RWPE2 (cell line): ENCODE data around the gene TRIB2.

Source experiments
- ATAC-seq: fragments of 200-7000 bp; cut with Tn5 transposase; 3 replicates; pipeline ENCODE4 v1.9.1; 2021; ENCODE audit warnings: low read depth
- DNase-seq: peaks from one replicate; pipeline ENCODE4 v3.0.0-alpha.2; 2020; ENCODE audit warnings: low spot score
- H3K27ac ChIP-seq: fragments of 450-650 bp; 2 replicates; pipeline ENCODE4 v1.5.1; 2017; ENCODE audit warnings: mild to moderate bottlenecking; ENCODE audit not compliant: poor library complexity, severe bottlenecking
- H3K27me3 ChIP-seq: fragments of 250-450 bp; sonication (Bioruptor Pico); 2 replicates; pipeline ENCODE4 v1.5.1; 2021; ENCODE audit warnings: mild to moderate bottlenecking, moderate library complexity; ENCODE audit not compliant: insufficient read depth, poor library complexity, severe bottlenecking
- H3K36me3 ChIP-seq: fragments of 250-450 bp; sonication (Bioruptor Pico); 2 replicates; pipeline ENCODE4 v1.5.1; 2020; ENCODE audit warnings: low read depth, mild to moderate bottlenecking, moderate library complexity
- H3K4me1 ChIP-seq: fragments of 250-450 bp; sonication (Bioruptor Pico); 2 replicates; pipeline ENCODE4 v1.5.1; 2021; ENCODE audit warnings: mild to moderate bottlenecking, moderate library complexity; ENCODE audit not compliant: insufficient read depth, poor library complexity, severe bottlenecking
- H3K4me3 ChIP-seq: fragments of 250-450 bp; sonication (Bioruptor Pico); 2 replicates; pipeline ENCODE4 v1.5.1; 2021; ENCODE audit warnings: mild to moderate bottlenecking, moderate library complexity; ENCODE audit not compliant: severe bottlenecking
- H3K9me3 ChIP-seq: fragments of 250-450 bp; sonication (Bioruptor Pico); 2 replicates; pipeline ENCODE4 v1.5.1; 2021; ENCODE audit warnings: mild to moderate bottlenecking, moderate library complexity; ENCODE audit not compliant: severe bottlenecking
- TF ChIP-seq, protein P1 (sequence below): fragments of 450-650 bp; IDR thresholded peaks from one replicate; pipeline ENCODE4 v1.5.1; 2017; ENCODE audit warnings: mild to moderate bottlenecking, moderate library complexity; ENCODE audit not compliant: poor library complexity, severe bottlenecking

Gene TRIB2

DNA sequence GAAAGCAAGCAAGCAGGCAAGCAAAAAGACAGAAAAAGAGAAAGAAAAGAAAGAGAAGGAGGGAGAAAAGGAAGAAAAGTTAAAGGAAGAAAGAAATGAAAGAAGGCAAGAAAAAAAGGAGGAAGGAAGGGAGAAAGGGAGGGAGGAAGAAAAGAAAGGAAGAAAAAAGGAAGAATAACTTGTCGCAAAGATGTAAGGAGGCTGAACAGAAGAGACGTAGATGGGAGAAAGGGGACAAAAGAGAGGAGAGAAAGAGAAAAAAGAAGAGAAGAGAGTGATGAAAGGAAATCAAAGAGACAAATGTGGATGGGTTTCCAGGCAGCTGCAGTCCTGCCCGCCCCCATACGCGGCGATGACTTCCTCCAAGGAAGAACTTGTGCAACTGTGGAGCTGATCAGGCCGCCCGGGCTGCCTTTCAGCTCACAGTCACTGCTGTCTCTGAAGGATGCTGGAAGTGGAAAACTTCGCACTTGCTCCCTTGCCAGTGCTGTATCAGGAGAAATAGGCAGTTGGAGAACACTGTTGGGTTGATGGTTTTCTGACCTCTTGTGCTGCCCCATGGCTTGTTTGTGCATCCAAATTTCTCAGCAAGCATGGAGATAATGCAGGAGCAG, 52.9 kb downstream of the TRIB2 start:
- DNase-seq = no peak
- TF ChIP-seq, protein P1, sequence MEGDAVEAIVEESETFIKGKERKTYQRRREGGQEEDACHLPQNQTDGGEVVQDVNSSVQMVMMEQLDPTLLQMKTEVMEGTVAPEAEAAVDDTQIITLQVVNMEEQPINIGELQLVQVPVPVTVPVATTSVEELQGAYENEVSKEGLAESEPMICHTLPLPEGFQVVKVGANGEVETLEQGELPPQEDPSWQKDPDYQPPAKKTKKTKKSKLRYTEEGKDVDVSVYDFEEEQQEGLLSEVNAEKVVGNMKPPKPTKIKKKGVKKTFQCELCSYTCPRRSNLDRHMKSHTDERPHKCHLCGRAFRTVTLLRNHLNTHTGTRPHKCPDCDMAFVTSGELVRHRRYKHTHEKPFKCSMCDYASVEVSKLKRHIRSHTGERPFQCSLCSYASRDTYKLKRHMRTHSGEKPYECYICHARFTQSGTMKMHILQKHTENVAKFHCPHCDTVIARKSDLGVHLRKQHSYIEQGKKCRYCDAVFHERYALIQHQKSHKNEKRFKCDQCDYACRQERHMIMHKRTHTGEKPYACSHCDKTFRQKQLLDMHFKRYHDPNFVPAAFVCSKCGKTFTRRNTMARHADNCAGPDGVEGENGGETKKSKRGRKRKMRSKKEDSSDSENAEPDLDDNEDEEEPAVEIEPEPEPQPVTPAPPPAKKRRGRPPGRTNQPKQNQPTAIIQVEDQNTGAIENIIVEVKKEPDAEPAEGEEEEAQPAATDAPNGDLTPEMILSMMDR = no peak
- Histone ChIP-seq H3K27ac (no peak overlapping the region), H3K36me3 (no peaks in the 10 kb centered on the region), H3K4me1 (peaks cover 2% of the 10 kb centered on the region), H3K4me3 (no peak overlapping the region), H3K9me3 (no peaks in the 10 kb centered on the region), H3K27me3 (no peaks in the 10 kb centered on the region)
- no peak for ATAC-seq

DNA sequence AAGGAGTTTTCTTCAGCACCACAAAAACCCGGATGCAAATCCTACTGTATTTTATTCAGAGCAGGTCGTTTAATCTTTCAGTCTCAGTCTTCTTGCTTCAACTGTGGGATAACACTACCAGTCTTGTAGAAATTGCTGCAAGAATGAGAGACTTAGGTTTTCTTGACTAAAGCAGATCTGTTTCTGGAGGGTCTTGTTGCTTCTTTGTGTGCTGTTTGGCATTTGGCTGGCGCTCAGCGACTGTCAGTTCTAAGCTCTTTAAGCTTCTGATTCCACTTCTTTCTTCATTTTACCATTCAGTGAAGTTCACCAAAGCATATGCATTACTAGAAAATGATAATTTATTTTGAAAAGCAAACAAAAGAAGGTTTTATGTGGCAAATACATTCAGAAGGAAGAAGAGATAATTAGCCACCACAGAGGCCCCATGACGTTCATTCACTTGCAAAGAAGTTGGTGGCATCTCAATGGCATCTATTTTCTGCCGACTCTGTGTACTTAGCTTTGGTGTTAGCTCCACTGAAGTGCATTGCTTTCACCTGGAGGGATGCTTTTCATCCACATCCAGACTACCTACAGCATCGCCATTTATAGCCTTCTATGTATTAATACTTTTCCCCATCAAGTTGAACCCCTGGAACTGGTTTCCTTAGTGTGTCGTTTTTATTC, 53.7 kb downstream of the TRIB2 start:
- TF ChIP-seq, protein P1 = no peak
- DNase-seq (no peak), ATAC-seq (no peak)
- Histone ChIP-seq H3K27me3 (no peaks in the 10 kb centered on the region), H3K27ac (no peak overlapping the region), H3K36me3 (no peaks in the 10 kb centered on the region), H3K9me3 (no peaks in the 10 kb centered on the region), H3K4me3 (no peak overlapping the region), H3K4me1 (no peaks in the 10 kb centered on the region)

GRCh38 chr2:12771154-12771553, 54.4 kb downstream of the TRIB2 start:
- ATAC-seq (no peak), DNase-seq (no peak)
- H3K27me3 ChIP-seq = no peaks in the 10 kb centered on the region

GRCh38 chr2:12773586-12774394, 57.1 kb downstream of the TRIB2 start:
- ATAC-seq (no peak), DNase-seq (no peak)
- H3K36me3 ChIP-seq = no peaks in the 10 kb centered on the region
- no peaks in the 10 kb centered on the region for H3K27me3 ChIP-seq
- H3K4me3 ChIP-seq = no peak overlapping the region
- H3K9me3 ChIP-seq = no peaks in the 10 kb centered on the region
- no peaks in the 10 kb centered on the region for H3K4me1 ChIP-seq
- TF ChIP-seq, protein P1 = no peak
- H3K27ac ChIP-seq = no peak overlapping the region

More at GRCh38 chr2:12771154-12771553, 54.4 kb downstream of the TRIB2 start:
- Histone ChIP-seq H3K36me3 (no peaks in the 10 kb centered on the region), H3K27ac (no peak overlapping the region), H3K9me3 (no peaks in the 10 kb centered on the region), H3K4me3 (no peak overlapping the region), H3K4me1 (no peaks in the 10 kb centered on the region)
- TF ChIP-seq, protein P1 = no peak
